IMR-90 (cell line): Measurements from ENCODE around the gene SMCHD1. TPM values are rescaled to one million over a fixed set of nuclear protein-coding genes. Genes with fewer than 3 reads are reported as not detected.

Experiments
- ATAC-seq: fragments of 200-7000 bp; cut with Tn5 transposase; 2 replicates; pipeline ENCODE4 v1.9.1; 2020; ENCODE audit warnings: low read depth, mild to moderate bottlenecking, moderate library complexity
- BruUV-seq: library from RNA; stranded (reverse); fragments of 400-500 nt; replicated peaks from 2 replicates; lab custom pipeline; 2021; lab: Mats Ljungman, UMichigan
- CTCF ChIA-PET: fragments of 300-600 bp; formaldehyde crosslinking; extraction: SDS; loops from one replicate; lab custom pipeline; 2021; ENCODE audit warnings: antibody characterized with exemption; lab: Yijun Ruan, JAX
- POLR2A ChIA-PET: fragments of 300-600 bp; sonication (Branson Sonifier 250); formaldehyde crosslinking; loops from one replicate; lab custom pipeline; 2022; ENCODE audit warnings: antibody characterized with exemption; ENCODE audit not compliant: unreplicated experiment; lab: Charles Lee
- DNase-seq: peaks from one replicate; pipeline ENCODE4 v3.0.0; 2013
- H2AFZ ChIP-seq: replicated peaks from 2 replicates; pipeline ENCODE3; 2013; ENCODE audit warnings: low read length, mild to moderate bottlenecking; ENCODE audit not compliant: poor library complexity
- H2AK5ac ChIP-seq: 2 replicates; pipeline ENCODE4 v1.6.1; 2013; ENCODE audit warnings: low read depth, low read length, inconsistent platforms
- H2AK9ac ChIP-seq: replicated peaks from 2 replicates; pipeline ENCODE3; 2013; ENCODE audit warnings: mild to moderate bottlenecking, low read depth, low read length, moderate library complexity; ENCODE audit not compliant: poor library complexity
- H2BK120ac ChIP-seq: 2 replicates; pipeline ENCODE4 v1.6.1; 2013; ENCODE audit warnings: low read depth, low read length, inconsistent platforms
- H2BK15ac ChIP-seq: 3 replicates; pipeline ENCODE4 v1.6.1; 2013; ENCODE audit warnings: low read depth, low read length, inconsistent platforms
- H2BK20ac ChIP-seq: 2 replicates; pipeline ENCODE4 v1.6.1; 2013; ENCODE audit warnings: low read depth, mild to moderate bottlenecking, inconsistent platforms, low read length, moderate library complexity
- H2BK5ac ChIP-seq: 2 replicates; pipeline ENCODE4 v1.6.1; 2013; ENCODE audit warnings: mild to moderate bottlenecking, low read depth, low read length, inconsistent platforms; ENCODE audit not compliant: poor library complexity, severe bottlenecking
- H3K14ac ChIP-seq: replicated peaks from 2 replicates; pipeline ENCODE4 v1.6.1; 2013; ENCODE audit warnings: low read depth, low read length, inconsistent platforms
- H3K18ac ChIP-seq: 2 replicates; pipeline ENCODE4 v1.6.1; 2013; ENCODE audit warnings: low read depth, low read length, control low read depth
- H3K23ac ChIP-seq: 2 replicates; pipeline ENCODE4 v1.6.1; 2013; ENCODE audit warnings: low read depth, low read length, inconsistent platforms
- H3K27ac ChIP-seq: 2 replicates; pipeline ENCODE4 v1.5.1; 2013; ENCODE audit warnings: mild to moderate bottlenecking, control low read depth, low read length; ENCODE audit not compliant: insufficient read depth
- H3K27me3 ChIP-seq: 2 replicates; pipeline ENCODE4 v1.6.1; 2013; ENCODE audit warnings: low read length; ENCODE audit not compliant: control insufficient read depth, insufficient read depth
- H3K36me3 ChIP-seq: 2 replicates; pipeline ENCODE4 v1.6.1; 2013; ENCODE audit warnings: low read length, mixed read lengths; ENCODE audit not compliant: control insufficient read depth, insufficient read depth
- H3K4ac ChIP-seq: 2 replicates; pipeline ENCODE4 v1.6.1; 2013; ENCODE audit warnings: low read depth, low read length, inconsistent platforms
- H3K4me1 ChIP-seq: 2 replicates; pipeline ENCODE4 v1.6.1; 2013; ENCODE audit warnings: low read length, mixed read lengths; ENCODE audit not compliant: control insufficient read depth, insufficient read depth
- H3K4me2 ChIP-seq: 2 replicates; pipeline ENCODE4 v1.6.1; 2013; ENCODE audit warnings: low read depth, mild to moderate bottlenecking, control low read depth, low read length, moderate library complexity
- H3K4me3 ChIP-seq: 2 replicates; pipeline ENCODE4 v1.5.1; 2013; ENCODE audit warnings: low read depth, mild to moderate bottlenecking, control low read depth, low read length, moderate library complexity; ENCODE audit not compliant: insufficient read depth
- H3K56ac ChIP-seq: 2 replicates; pipeline ENCODE4 v1.6.1; 2013; ENCODE audit warnings: low read length, inconsistent platforms; ENCODE audit not compliant: insufficient read depth; ENCODE audit errors: extremely low read depth
- H3K79me1 ChIP-seq, 2 experiments: 2 replicates each; pipeline ENCODE4 v1.6.1; 2013; ENCODE audit warnings: low read length in 2 of 2, inconsistent platforms in 1 of 2, low read depth in 1 of 2
- H3K9ac ChIP-seq: 2 replicates; pipeline ENCODE4 v1.6.1; 2013; ENCODE audit warnings: low read depth, low read length, control low read depth
- H3K9me1 ChIP-seq: 2 replicates; pipeline ENCODE4 v1.6.1; 2013; ENCODE audit warnings: low read length, inconsistent platforms; ENCODE audit not compliant: insufficient read depth
- H3K9me3 ChIP-seq: 2 replicates; pipeline ENCODE4 v1.6.1; 2013; ENCODE audit warnings: low read length; ENCODE audit not compliant: control insufficient read depth, insufficient read depth
- H4K20me1 ChIP-seq: 2 replicates; pipeline ENCODE4 v1.6.1; 2013; ENCODE audit warnings: low read length, inconsistent platforms; ENCODE audit not compliant: insufficient read depth
- H4K5ac ChIP-seq: 2 replicates; pipeline ENCODE4 v1.6.1; 2013; ENCODE audit warnings: mild to moderate bottlenecking, low read depth, low read length, control low read depth
- H4K8ac ChIP-seq, 2 experiments: 2 replicates each; pipeline ENCODE4 v1.6.1; 2013; ENCODE audit warnings: low read depth in 2 of 2, low read length in 2 of 2, control low read depth in 1 of 2, inconsistent platforms in 1 of 2
- H4K91ac ChIP-seq: 2 replicates; pipeline ENCODE4 v1.6.1; 2013; ENCODE audit warnings: low read depth, low read length, inconsistent platforms; ENCODE audit not compliant: insufficient read depth
- CEBPB ChIP-seq: IDR thresholded peaks from 2 replicates; pipeline ENCODE4 v1.6.1; 2012; ENCODE audit warnings: low read depth, low read length, improper control_type of control experiment
- CHD1 ChIP-seq: IDR thresholded peaks from 2 replicates; pipeline ENCODE4 v1.6.1; 2012; ENCODE audit warnings: low read depth, low read length, improper control_type of control experiment
- MAFK ChIP-seq: IDR thresholded peaks from 2 replicates; pipeline ENCODE4 v1.6.1; 2012; ENCODE audit warnings: low read depth, low read length, improper control_type of control experiment
- NFE2L2 ChIP-seq: fragments of 150-350 bp; IDR thresholded peaks from 2 replicates; pipeline ENCODE4 v1.6.1; 2016; ENCODE audit warnings: low read depth, mild to moderate bottlenecking, low read length
- POLR2A ChIP-seq: IDR thresholded peaks from 2 replicates; pipeline ENCODE4 v1.6.1; 2012; ENCODE audit warnings: mild to moderate bottlenecking, low read depth, low read length
- RAD21 ChIP-seq: IDR thresholded peaks from 2 replicates; pipeline ENCODE4 v1.6.1; 2012; ENCODE audit warnings: low read length, improper control_type of control experiment
- RCOR1 ChIP-seq: IDR thresholded peaks from 2 replicates; pipeline ENCODE4 v1.6.1; 2012; ENCODE audit warnings: mild to moderate bottlenecking, low read length, improper control_type of control experiment; ENCODE audit not compliant: insufficient replicate concordance
- RFX5 ChIP-seq: IDR thresholded peaks from 2 replicates; pipeline ENCODE4 v1.8.0; 2012; ENCODE audit warnings: low read depth, mild to moderate bottlenecking, low read length, moderate library complexity
- SMC3 ChIP-seq: fragments of 150-350 bp; IDR thresholded peaks from 2 replicates; pipeline ENCODE4 v1.6.1; 2016; ENCODE audit warnings: low read depth, mild to moderate bottlenecking, antibody characterized with exemption, low read length, moderate library complexity
- WGBS, 2 experiments: methylation state at CpG; one replicate each; pipeline versions ENCODE4 v1.1.5 to v1.1.7; 2013; ENCODE audit warnings: missing lambda C conversion rate in 2 of 2; ENCODE audit not compliant: insufficient read length in 1 of 2; ENCODE audit errors: extremely low coverage in 2 of 2; 5-methylcytosine and 5-hydroxymethylcytosine counted together
- dilution Hi-C: fragments of 300-500 bp; cut with HindIII; formaldehyde crosslinking; loops from one replicate; pipeline ENCODE4 v1.14.3; 2018; ENCODE audit warnings: low sequenced_read_pairs; ENCODE audit not compliant: unreplicated experiment
- in situ Hi-C: fragments of 300-500 bp; cut with MboI; formaldehyde crosslinking; loops from 3 replicates; pipeline ENCODE4 v1.14.3; 2019; ENCODE audit warnings: low sequenced_read_pairs, inconsistent platforms, mixed read lengths
- intact Hi-C: fragments of 100-400 bp; cut with micrococcal nuclease; formaldehyde crosslinking; loops from 2 replicates; pipeline ENCODE4 v1.10.0; 2022
- polyA plus RNA-seq, 3 experiments: library from polyadenylated mRNA; depleted of rRNA; stranded (reverse); fragments of >200 nt; gene quantifications; 2 replicates each; pipeline ENCODE4 v1.2.3, GENCODE V29; 2012; ENCODE audit warnings: low replicate concordance in 1 of 3
- total RNA-seq: library from RNA; depleted of rRNA; stranded (reverse); fragments of >200 nt; gene quantifications from 2 replicates; pipeline ENCODE4 v1.2.3, GENCODE V29; 2012
- TF ChIP-seq, protein P1 (sequence below): conservative IDR thresholded peaks from 2 replicates; pipeline ENCODE4 v1.5.1; 2012; ENCODE audit warnings: mild to moderate bottlenecking, low read depth, low read length, improper control_type of control experiment
- TF ChIP-seq, protein P2 (sequence below): fragments of 150-350 bp; IDR thresholded peaks from 2 replicates; pipeline ENCODE4 v1.6.1; 2016; ENCODE audit warnings: low read depth, mild to moderate bottlenecking, low read length, moderate library complexity, borderline replicate concordance
- TF ChIP-seq, protein P3 (sequence below): fragments of 150-350 bp; IDR thresholded peaks from 2 replicates; pipeline ENCODE4 v1.6.1; 2017; ENCODE audit warnings: mild to moderate bottlenecking, antibody characterized with exemption, low read length, low read depth

The SMCHD1 gene
- total and polyA plus RNA-seq, 2 of the 4 experiments (the other 2 are of a cell fraction): 14.8 to 47.3 TPM

DNA sequence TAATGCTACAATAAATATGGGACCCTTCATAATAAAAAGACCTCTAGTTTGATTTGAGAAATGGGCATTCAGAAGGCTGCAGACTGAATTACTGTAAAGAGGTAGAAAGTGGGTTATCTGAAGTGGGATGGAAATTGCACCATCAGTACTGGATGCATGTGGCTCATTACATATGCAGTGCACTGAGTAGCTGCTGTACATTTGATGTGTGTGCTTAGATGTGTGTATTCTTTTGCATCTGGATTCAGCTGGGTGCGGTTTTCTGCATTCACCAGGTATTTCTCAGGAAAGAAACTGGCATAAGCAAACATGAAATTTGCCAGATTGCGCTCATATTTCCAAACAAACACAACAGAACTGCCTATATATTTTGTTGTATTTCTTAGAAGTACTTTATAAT is 45.9 kb upstream of the SMCHD1 start:
- no peak overlapping the region for H3K9ac ChIP-seq
- H2BK5ac ChIP-seq: no peak overlapping the region
- H2BK20ac ChIP-seq: no peak overlapping the region
- H3K9me3 ChIP-seq: no peaks in the 10 kb centered on the region
- H3K56ac ChIP-seq: no peak overlapping the region
- H2BK120ac ChIP-seq: no peak overlapping the region
- no TSS peak for BruUV-seq
- H3K4me1 ChIP-seq: 0 out of 2 replicates have a peak, but pooled peaks cover 3% of the 10 kb centered on the region
- no peak overlapping the region for H4K91ac ChIP-seq
- TF ChIP-seq CHD1: no peak
- no peak for TF ChIP-seq RAD21
- TF ChIP-seq NFE2L2: no peak
- no peak for TF ChIP-seq POLR2A
- no peak for TF ChIP-seq SMC3
- TF ChIP-seq, protein P1, sequence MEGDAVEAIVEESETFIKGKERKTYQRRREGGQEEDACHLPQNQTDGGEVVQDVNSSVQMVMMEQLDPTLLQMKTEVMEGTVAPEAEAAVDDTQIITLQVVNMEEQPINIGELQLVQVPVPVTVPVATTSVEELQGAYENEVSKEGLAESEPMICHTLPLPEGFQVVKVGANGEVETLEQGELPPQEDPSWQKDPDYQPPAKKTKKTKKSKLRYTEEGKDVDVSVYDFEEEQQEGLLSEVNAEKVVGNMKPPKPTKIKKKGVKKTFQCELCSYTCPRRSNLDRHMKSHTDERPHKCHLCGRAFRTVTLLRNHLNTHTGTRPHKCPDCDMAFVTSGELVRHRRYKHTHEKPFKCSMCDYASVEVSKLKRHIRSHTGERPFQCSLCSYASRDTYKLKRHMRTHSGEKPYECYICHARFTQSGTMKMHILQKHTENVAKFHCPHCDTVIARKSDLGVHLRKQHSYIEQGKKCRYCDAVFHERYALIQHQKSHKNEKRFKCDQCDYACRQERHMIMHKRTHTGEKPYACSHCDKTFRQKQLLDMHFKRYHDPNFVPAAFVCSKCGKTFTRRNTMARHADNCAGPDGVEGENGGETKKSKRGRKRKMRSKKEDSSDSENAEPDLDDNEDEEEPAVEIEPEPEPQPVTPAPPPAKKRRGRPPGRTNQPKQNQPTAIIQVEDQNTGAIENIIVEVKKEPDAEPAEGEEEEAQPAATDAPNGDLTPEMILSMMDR: no peak
- TF ChIP-seq RFX5: no peak
- TF ChIP-seq, protein P2, sequence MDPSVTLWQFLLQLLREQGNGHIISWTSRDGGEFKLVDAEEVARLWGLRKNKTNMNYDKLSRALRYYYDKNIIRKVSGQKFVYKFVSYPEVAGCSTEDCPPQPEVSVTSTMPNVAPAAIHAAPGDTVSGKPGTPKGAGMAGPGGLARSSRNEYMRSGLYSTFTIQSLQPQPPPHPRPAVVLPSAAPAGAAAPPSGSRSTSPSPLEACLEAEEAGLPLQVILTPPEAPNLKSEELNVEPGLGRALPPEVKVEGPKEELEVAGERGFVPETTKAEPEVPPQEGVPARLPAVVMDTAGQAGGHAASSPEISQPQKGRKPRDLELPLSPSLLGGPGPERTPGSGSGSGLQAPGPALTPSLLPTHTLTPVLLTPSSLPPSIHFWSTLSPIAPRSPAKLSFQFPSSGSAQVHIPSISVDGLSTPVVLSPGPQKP: no peak
- no peak for TF ChIP-seq MAFK
- no peak for TF ChIP-seq RCOR1
- TF ChIP-seq, protein P3, sequence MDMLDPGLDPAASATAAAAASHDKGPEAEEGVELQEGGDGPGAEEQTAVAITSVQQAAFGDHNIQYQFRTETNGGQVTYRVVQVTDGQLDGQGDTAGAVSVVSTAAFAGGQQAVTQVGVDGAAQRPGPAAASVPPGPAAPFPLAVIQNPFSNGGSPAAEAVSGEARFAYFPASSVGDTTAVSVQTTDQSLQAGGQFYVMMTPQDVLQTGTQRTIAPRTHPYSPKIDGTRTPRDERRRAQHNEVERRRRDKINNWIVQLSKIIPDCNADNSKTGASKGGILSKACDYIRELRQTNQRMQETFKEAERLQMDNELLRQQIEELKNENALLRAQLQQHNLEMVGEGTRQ: no peak
- no peak for TF ChIP-seq CEBPB
- no CpG with 5 or more reads among the region's 2 CpGs for WGBS, 2 experiments
- dilution Hi-C loops: no loop called here
- H3K36me3 ChIP-seq: peaks cover 2% of the 10 kb centered on the region; the same call in 1 of the 2 replicates
- no peak for ATAC-seq
- H3K4me3 ChIP-seq: no peak overlapping the region
- no peak overlapping the region for H2AFZ ChIP-seq
- no peak overlapping the region for H2BK15ac ChIP-seq
- H3K9me1 ChIP-seq: no peaks in the 10 kb centered on the region
- intact Hi-C loops: no loop called here
- in situ Hi-C loops: no loop called here
- no peak overlapping the region for H3K23ac ChIP-seq
- CTCF ChIA-PET: interaction anchor here (1.2 kb wide), 1 partner anchor 10 kb away, joined by 3 read pairs; no protein-coding TSS in a partner anchor
- H3K79me1 ChIP-seq: peaks cover 0 to 12% of the 10 kb centered on the region in 2 experiments; a peak in 2 of 4 replicates
- no peak overlapping the region for H4K8ac ChIP-seq
- H4K5ac ChIP-seq: no peak overlapping the region
- H3K4me2 ChIP-seq: no peak overlapping the region
- H3K27me3 ChIP-seq: no peaks in the 10 kb centered on the region
- no peak overlapping the region for H2AK5ac ChIP-seq
- DNase-seq: no peak
- no peaks in the 10 kb centered on the region for H4K20me1 ChIP-seq
- H3K27ac ChIP-seq: no peak overlapping the region
- H3K4ac ChIP-seq: no peak overlapping the region
- H3K14ac ChIP-seq: no peak overlapping the region
- H3K18ac ChIP-seq: no peak overlapping the region
- POLR2A ChIA-PET: no interaction called here
- H2AK9ac ChIP-seq: no peak overlapping the region
